RKO (cell line): ENCODE data around the gene TNFAIP8.

Source experiments
- DNase-seq: peaks from one replicate; pipeline ENCODE4 v3.0.0-alpha.2; 2016; ENCODE audit warnings: low spot score

TNFAIP8 gene

DNA sequence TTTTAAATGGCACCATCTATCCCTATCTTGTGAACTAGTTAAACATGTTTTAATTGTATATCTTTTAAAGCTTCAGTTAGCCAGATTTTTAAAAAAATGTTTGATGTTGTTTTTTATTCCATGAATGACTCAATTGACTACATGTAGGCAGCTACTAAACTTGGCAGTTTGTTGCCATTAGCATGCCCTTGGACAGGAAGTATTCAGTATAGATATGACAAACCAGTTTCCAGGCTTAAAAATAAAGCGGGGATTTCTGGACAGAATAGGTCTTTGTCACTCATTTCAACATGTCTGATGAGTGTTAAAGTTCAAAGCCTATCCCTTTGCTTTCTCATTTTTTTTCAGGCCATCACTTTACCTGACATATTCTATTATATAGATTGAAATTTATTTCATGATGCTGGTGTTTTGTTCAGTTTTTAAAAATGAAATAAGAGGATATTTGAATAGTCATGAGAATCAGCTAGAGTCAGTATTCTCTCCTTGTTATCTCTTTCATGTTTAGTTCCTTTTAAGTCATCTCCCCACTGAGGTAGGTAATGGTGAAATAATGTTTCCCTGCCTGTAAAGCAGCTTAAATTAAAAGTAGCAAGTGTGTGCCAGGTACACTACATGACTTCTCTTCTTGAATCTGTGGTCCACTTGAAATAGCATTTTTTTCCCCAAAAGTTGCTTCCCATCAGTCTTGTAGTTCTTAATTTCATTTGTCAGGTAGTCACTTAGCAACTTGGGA, 11.9 kb downstream of the TNFAIP8 start:
- no peak for DNase-seq

DNA sequence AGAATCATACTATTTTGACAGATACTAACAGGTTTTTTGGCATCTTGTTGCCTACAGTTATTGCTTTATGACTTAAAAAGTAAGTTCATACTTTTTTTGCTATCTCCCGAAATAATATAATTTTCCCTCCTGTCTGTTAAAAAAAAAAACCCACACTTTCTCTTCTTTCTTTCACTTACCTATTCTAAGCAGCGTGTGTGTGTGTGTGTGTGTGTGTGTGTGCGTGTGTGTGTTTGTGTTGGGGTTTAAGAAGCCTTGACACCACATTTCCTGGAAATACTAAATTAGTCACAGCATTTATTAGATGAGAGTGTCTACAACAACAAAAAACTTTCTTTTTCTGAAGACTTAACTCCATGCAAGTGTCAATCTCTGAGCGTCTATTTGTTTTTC, 12.4 kb downstream of the TNFAIP8 start:
- DNase-seq, result no peak

DNA sequence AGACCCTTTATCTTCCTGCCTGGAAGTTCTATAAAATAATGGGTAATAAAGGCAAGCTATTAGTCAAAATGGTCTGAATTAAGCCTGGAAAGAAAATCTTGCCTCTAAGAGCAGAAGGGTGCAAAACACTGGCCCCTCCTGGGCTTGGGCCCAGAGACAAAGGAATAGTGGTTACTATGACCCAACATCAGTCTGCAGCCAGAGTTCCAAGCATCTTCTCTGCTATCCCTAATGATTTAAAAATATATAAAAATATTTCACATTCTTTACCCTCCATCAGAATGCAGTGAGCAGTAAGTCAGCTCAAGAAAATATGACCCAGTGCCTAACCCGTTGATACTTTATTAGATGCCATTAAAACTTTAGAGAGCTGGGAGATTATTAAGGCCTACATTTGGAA, 14.7 kb downstream of the TNFAIP8 start:
- DNase-seq, result no peak

DNA sequence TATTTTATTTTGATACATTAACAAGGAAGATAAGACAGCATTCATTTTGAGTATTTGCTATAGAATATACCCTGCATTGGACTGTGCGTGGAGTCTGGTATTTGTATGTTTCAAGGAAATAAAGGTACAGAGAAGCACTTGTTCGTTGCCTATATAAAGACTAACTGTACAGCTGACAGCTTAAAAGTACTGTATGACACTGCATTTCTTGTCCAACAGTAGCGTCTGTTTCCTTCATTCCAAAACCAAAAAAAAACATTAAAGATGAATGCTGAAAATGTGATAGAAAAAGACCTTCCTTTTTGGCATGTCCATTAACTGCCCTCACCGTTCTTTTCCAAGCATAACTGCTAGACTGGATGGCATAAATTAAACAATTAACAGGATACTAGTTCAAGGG, 15.3 kb downstream of the TNFAIP8 start:
- no peak for DNase-seq

DNA sequence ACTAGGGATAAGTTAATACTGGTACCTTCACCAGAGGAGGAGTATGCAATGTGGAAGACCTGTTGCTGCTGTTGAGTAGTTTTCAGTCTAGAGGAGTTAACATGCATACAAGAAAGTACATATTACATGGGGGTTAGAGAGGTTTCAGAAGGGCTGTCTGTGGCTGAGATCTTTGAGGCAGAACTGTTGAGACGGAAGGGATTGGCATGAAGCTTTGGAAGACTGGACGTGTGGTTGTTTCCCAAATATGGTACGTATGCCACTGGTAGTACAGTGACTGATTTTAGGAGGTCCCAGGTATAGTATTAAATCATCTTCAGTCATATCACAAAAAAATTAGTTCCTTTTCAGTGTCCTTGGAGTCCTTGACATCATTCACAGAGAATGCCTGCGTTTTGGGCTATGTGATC, 17.6 kb downstream of the TNFAIP8 start:
- DNase-seq, result no peak

DNA sequence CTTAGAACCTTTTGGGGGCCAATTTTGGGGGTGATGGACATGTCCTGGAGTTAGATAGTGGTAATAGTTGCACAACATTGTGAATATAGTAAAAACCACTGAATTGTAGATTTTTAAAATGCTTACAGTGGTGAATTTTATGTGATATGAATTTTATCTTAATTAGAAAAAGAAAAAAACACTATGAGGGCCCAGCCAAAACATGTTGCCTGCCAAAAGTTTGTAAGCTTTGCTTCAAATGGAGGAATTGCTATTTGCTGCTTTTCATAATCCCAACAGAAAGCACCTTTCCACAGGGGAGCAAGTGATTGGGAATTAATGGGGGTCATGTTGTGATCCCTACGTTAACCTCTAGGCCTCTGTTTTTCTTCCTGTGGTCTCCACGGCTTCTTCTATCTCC, 19.1 kb downstream of the TNFAIP8 start:
- no peak for DNase-seq

DNA sequence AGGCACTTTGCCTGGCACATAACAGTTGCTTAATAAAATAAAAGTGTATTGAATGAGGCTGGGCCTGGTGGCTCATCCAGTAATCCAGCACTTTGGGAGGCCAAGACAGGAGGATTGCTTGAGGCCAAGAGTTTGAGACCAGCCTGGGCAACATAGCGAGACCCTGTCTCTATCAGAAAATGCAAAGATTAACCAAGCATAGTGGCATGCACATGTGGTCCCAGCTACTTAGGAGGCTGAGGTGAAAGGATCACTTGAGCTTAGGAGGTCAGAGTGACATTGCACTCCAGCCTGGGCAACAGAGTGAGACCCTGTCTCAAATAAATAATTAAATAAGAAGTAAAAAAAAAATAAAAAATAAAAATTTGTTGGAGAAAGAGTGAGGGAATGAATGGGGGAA, 21.2 kb downstream of the TNFAIP8 start:
- no peak for DNase-seq

DNA sequence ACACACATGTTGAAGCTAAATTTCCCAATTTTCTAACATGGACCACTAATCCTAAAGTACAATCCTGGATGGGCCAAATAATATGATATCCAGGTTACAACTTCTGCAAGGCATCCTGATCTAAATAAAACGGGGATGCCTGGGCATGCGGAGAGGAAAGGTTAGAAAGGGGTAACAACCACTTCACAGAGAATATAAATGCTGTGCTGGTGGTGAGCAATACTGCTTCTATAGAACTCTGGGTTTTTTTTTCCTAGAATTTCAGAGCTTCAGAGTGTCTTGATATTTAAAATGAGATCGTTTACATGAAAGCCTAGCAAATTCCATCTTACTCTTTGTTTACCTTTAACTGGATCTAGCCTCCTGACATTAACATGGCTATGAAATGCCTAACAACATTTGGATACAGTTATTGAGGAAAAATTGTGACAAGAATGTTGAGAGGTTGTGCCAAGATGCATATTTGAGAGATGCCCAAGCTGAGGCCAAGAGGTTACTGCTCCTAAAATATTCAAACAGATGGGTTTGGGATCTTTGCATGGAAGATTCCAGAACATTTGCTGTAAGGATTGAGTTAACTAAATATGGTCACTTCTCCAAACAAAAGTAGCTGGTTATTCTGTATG, 22.4 kb downstream of the TNFAIP8 start:
- DNase-seq, result no peak

DNA sequence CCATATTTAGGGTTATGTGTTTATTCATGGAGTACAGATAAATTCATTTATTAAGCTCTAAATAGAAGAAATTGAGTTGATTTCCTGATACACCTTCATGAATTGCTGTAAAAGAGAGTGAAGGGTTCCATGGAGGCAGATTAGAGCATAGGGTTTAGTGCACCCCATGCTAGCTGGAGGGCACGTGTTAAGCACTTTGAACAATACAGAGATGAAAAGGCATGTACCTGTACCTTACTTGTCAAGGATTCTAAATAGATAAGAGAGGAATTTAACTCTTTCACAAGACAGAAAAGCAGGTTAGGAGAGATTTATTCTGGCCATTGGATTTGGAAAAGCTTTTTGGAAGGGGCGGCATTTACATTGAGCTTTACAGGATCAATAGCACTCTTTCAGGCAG, 23.3 kb downstream of the TNFAIP8 start:
- no peak for DNase-seq

DNA sequence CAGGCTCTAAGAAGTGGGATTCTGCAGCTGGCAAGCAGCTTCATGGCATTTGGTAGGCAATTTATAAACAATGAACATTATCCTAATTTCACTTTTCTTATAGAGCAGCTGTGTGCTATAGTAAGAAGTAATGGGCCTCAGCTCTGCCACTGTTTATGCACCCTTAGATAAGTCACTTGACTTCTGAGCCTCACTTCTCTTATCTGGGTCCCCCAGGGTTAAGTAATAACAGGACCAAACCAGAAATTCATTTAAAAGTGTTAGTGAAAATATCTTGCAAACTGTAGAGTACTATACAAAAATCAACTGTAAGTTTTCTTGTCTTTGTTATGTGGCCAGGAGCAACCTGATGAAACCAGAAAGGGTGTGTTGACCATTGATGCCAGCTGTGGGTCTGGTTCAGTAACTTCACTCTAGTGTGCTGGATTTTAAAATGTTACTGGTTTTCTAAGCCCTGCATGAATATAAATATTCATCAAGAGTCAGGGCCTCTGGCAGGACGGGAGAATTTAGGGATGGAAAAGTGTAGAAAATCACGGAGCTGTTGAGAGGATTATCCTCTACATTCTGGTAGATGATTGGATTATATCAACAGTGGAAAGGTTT, 24.2 kb downstream of the TNFAIP8 start:
- DNase-seq, result no peak

DNA sequence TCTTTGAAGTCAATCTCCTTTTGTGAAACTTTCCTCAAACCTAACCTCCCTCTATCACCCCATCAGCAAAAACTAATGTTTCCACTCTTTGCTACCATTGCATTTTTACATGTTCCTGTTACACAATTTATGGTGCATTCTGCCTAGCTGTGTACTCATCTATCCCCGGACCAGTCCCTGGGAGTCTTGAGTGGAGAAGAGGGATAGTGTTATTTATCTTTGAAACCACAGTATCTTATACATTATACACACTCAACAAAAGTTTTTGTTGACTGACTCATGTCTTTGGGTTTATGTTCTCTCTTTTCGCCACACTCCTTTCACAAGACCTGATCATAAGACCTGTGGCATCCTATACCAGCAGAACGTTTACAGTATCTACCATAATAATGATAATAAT, 26.4 kb downstream of the TNFAIP8 start:
- no peak for DNase-seq

DNA sequence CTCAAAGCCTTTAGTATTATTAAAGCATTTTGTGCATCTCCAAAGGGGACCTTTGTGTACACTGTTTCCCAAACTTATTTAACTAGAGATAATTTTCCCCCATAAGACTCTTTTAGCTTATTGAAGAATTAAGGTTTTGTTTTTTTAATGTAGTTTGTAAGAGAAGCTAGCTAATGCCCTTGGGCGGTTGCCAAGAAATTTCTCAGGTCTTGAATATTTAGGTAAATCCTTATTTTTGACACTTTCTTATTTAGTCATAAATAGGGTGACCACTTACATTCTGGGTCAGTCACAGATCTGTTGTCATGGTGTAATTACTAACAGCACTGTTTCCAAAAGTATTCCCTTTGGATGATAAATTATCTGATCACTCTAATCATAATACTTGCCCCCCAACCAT, 27.2 kb downstream of the TNFAIP8 start:
- no peak for DNase-seq

DNA sequence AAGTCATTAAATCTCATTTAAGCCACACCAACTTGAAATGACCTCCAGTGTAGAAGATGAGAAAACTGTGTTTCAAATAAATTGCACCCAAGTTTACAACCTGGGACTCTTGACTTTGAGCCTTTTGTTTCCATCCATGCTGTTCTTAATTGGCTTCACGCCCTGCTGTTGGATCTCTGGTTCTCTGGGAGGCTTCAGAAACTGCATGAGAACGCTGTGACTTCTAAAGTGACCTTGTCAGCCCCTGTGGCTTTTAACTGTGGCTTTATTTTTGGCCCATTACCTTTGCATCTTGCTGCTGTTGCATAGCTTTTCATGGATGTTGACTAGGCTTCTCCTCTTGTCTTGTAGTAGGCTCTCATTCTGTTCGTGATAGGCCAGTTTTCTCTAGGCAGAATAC, 29.3 kb downstream of the TNFAIP8 start:
- no peak for DNase-seq

DNA sequence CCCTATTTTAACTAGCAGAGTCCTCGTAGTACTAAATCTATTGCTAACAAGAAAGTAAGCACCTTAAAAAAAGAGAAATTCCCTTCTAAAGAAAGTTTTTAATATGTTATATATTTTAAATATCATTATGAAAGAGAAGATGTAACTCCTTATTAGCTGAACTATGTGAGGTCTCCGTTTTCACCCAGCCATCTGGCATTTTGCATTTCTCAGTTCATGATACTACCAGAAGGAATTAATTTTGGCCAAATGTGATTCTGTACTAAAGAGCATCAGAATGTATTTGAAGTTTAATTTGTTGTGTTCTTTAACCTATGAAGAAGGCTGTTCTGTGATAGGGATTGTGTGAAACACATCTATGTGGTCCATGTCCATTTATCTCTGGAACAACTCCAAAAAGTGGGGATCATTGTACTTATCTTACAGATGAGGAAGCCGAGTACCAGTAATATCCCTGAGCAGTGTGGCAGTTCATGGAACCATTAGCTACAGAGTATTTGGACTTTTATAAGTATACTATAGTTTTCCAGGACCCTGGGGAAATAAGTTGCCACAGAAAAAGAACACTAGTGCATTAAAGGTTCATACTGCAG, 29.8 kb downstream of the TNFAIP8 start:
- DNase-seq, result no peak

DNA sequence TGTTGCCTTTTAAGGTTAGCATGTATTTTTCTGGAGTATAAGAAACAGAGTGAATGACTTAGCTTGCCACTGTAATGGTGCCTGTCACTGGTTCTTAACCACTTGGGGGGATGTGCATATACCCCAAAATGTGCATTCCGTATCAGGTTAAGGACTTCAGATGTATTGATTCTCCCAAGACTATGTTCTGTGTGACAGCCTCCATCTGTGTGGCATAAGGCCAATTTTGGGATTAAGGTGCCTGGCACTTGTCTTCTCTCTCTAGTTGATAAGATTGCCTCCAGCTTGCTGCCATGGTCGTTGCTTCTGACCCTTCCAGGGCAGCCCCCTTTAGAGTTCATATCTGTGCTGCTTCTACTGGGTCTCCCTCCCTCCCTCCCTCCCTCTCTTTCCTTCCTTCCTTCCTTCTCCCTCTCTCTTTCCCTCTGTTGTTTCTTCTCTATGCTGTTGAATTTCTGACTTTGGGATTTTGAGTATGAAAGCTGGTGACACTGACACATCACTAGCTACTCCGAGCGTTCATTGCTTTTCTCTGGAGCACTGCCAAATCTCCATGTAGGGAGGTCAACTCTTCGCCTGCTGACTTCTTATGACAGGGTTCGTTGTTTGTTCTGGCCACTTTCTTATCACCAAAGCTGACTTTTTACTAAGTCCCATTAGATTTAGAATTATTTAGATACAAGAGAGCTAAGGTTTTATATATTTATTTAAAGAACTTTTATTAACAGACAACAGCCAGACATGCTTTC, 31.0 kb downstream of the TNFAIP8 start:
- no peak for DNase-seq

DNA sequence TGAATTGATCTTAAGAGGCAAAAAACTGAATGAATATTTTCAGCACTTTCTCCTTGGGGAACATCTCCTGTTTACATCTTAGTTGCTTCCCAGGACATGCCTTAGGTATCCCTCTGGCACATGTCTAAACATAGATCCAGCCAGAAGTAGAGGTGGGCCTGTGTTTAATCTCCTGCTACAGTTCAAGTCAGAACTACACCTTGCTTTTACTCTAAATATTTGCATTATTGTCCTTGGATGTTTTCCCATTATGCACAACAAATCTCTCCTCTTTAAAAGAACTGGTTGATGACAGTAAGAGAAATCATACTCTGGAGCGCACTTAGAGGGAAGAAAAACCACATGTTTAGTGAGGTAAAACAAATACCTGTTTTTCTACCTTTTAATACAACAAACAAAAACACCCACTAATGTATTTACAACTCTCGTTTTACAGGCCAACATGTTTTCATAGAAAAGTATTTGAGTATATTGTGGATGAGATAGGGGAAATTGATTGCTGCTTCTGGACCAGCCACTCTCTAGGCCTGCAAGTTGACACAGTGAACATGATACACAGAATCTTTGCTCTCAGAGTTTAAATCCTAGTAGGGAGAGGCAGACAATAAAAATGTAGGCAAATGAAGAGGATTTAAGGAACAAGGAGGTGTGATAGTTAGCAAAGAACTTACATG, 32.3 kb downstream of the TNFAIP8 start:
- no peak for DNase-seq

DNA sequence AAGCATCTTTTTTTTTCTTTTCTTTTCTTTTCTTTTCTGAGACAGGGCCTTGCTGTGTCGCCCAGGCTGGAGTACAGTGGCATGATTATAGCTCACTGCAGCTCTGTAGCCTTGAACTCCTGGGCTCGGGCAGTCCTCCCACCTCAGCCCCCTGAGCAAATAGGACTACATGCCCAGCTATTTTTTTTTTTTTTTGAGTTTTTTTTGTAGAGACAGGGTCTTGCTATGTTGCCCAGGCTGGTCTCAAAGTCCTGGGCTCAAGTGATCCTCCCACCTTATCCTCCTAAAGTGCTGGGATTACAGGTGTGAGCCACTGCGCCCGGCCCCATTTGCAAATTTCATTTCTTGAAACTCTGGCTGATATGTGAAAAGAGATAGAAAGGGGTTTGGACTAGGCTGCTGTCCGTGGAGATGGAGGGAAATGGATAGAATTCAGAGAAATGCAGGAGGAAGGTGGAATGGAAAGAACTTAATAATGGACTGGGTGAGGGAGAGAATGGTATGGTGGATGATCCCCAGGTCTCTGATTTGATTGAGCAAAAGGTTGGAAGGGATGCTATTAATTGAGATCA, 32.9 kb downstream of the TNFAIP8 start:
- DNase-seq, result no peak

DNA sequence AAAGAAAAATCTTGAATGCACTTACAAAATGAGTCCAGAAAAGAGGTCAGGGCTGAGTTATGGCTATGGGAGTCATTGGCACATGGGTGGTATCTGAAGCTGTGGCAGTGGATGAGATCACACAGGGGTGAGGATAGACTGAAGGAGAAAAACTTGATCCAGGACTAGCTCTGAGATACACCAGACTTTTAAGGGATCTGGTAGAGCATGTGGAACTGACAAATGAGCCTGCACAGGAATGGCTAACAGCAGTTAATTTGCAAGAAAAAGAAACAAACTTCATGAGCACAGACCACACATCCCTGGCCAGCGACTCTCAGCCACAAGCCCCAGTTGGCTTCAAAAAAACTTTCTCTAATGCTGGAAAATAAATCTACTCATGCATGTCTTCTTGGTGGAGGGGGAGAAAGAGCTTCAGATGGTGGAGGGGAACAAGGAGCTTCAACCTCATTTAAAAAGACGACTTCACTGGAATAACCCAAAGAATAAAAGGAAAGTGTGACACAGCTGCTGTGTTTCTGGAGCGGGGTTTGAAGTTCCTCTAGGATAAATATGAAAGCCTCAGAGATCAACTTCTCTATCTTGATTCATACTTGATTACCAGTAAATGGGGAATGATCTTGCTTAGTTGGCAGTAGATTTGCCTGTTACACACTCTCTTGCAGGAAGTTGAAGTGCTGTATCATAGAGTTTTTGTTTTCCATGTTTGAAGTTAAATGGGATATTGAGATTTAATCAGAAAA, 33.6 kb downstream of the TNFAIP8 start:
- DNase-seq, result no peak

DNA sequence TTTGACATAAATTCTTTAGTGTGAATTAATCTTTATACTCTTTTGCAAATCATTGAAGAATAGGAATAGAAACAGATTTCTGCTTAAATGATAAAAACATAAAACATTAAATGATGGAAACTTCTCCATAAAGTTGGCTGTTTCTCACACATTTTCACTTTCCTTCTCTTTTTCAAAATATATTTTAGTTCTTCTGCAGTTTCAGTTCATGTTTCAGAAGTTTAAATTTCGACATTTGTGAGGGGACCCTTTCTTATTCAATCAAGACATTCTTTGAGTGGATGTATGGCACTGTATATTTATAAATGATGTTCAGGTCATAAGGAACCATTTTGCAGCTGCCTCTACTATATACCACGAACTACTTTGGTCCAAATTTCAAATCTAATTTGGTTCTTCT, 34.6 kb downstream of the TNFAIP8 start:
- DNase-seq, result no peak

DNA sequence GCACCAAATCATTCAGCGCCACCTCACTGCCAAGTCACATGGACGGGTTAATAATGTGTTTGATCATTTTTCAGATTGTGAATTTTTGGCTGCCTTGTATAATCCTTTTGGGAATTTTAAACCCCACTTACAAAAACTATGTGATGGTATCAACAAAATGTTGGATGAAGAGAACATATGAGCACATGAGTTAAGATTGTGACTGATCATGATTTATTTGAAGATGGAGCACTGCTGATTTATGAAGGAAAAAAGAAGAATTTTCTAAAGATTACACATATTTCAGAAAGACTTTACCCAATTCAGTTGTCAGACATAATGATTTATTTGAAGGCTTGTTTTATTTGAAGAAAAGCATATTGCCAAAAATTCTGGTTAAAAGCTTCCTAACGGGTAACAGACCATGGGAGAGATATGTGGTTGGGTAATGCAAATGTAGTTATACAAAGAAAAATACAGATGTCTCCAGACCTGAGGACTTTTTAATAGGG, 37.4 kb downstream of the TNFAIP8 start:
- DNase-seq, result no peak

DNA sequence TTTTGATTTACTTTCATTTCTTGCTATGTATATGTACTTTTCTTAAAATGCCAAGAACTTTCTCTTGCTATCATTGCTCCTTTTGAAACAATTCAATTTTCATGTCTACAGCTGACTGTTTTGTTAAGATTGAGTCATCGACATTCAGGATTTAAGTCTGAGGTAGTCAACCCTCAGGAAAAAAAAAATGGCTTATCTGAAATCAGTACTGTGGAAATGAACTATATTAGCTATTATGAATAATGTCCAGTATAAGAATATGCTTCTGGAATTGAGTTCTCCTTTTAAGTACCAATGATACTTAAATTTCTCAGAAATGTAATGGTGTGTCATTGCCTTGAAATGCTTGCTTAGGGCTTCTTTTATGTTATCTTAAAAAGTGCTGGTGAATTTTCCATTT, 37.9 kb downstream of the TNFAIP8 start:
- DNase-seq, result no peak
